ENCODE data around the gene SPTAN1. TPM values are rescaled to one million over a fixed set of nuclear protein-coding genes. Genes with fewer than 3 reads are reported as not detected.

Gene SPTAN1
- total and polyA plus RNA-seq, 4 donors = 70.0 to 438 (median 237) TPM

DNA sequence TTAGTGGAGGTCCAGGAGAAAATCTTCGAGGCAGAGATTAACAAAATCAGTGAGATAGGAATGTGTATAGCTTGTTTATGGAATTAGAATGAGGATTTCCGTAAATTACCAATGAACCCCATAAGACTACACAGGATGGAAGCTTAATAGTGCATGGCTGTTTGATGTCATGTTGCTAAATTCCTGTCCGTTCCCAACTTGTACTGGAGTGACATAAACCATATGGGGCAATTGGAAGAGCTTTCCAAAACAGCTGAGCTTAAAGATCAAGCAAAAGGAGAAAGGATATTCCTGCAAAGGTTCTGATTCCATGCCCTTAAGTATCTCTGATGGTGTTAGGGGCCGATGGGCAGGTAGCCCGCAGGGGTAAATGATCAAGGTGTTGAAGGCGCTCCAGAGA lies 30.4 kb upstream of the SPTAN1 start:
- no peak for ATAC-seq (ENCODE audit: insufficient read depth, low FRiP score)
- H3K4me3 ChIP-seq = no peak overlapping the region
- H3K9me3 ChIP-seq (ENCODE audit: control insufficient read depth in 4 of 4, insufficient read depth in 3 of 4, low read length in 3 of 4) = no peaks in the 10 kb centered on the region
- 93% methylated on average over 6 of the region's 6 CpGs for WGBS, 2 donors
- H3K27ac ChIP-seq (ENCODE audit: low read depth in 1 of 2, low read length in 1 of 2) = no peak overlapping the region
- DNase-seq = peak in 2 of 3 donors; percentile 34 to 51
- H3K27me3 ChIP-seq (ENCODE audit: control insufficient read depth in 3 of 3, insufficient read depth in 3 of 3, low read length in 2 of 3) = no peaks in the 10 kb centered on the region
- no peak for TF ChIP-seq CTCF (IDR thresholded peaks at IDR 0.05; ENCODE audit: control extremely low read depth, extremely low read depth)
- no peak overlapping the region for H3K9ac ChIP-seq (ENCODE audit: insufficient read depth in 1 of 2, low read length in 2 of 2)
- H3K36me3 ChIP-seq (ENCODE audit: control insufficient read depth in 4 of 4, insufficient read depth in 4 of 4, low read length in 4 of 4) = peaks cover 10 to 28% (median 18%) of the 10 kb centered on the region in 4 donors
- peaks cover 0 to 6% (median 2%) of the 10 kb centered on the region in 5 donors for H3K4me1 ChIP-seq (ENCODE audit: control insufficient read depth in 5 of 5, insufficient read depth in 5 of 5, low read length in 5 of 5)

DNA sequence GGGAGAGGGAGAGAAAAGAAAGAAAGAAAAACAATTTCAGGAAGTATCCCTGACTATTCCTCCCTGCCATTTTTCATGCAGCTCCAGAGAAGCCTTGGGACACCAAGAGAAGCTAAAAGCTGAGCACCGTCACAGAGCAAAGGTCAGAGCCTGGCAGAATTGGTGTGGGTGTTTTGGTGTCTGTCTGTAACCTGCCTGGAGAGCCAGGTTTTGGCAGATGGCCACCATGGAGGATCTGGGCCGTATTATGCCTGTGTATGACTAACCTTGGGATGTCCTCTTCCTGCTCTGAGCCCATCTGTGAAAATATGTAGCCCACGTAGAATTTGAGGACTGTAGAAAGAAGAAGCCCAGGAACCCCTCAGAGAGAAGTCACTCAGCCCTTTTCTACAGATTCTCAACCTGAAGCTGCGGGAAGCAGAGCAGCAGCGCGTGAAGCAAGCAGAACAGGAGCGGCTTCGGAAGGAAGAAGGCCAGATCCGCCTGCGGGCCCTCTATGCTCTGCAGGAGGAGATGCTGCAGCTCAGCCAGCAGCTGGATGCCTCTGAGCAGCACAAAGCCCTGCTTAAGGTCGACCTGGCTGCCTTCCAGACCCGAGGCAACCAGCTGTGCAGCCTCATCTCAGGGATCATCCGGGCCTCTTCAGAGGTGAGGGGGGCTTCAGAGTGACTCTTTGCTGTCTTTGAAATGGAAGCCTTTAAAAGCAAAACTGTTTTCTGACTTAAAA lies 29.0 kb upstream of the SPTAN1 start:
- Histone ChIP-seq H3K4me3 (no peak overlapping the region), H3K27me3 (ENCODE audit: control insufficient read depth in 3 of 3, insufficient read depth in 3 of 3, low read length in 2 of 3) (no peaks in the 10 kb centered on the region), H3K4me1 (ENCODE audit: control insufficient read depth in 5 of 5, insufficient read depth in 5 of 5, low read length in 5 of 5) (peaks cover 0 to 6% (median 2%) of the 10 kb centered on the region in 5 donors), H3K9me3 (ENCODE audit: control insufficient read depth in 4 of 4, insufficient read depth in 3 of 4, low read length in 3 of 4) (no peaks in the 10 kb centered on the region), H3K9ac (ENCODE audit: insufficient read depth in 1 of 2, low read length in 2 of 2) (no peak overlapping the region), H3K27ac (ENCODE audit: low read depth in 1 of 2, low read length in 1 of 2) (no peak overlapping the region), H3K36me3 (ENCODE audit: control insufficient read depth in 4 of 4, insufficient read depth in 4 of 4, low read length in 4 of 4) (peaks cover 14 to 31% (median 20%) of the 10 kb centered on the region in 4 donors)
- peak; percentile 38 to 59 (median 49) for DNase-seq
- no peak for ATAC-seq (ENCODE audit: insufficient read depth, low FRiP score)
- no peak for TF ChIP-seq CTCF (IDR thresholded peaks at IDR 0.05; ENCODE audit: control extremely low read depth, extremely low read depth)
- WGBS, 2 donors = 68 to 73% methylated on average over 13 of the region's 13 CpGs

DNA sequence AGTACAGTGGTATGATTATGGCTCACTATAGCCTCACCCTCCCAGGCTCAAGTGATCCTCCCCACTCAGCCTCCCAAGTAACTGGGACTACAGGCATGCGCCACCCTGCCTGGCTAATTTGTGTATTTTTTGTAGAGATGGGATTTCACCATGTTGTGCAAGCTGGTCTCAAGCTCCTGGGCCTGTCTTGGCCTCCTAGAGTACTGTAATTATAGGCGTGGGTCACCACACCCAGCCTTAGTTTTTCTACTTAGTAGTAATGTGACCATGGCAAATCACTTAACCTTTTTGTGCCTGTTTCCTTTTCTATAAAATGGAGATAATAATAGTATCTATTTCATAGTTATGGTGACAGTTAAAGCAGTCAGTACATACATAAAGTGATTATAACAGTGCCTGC lies 25.7 kb upstream of the SPTAN1 start:
- peaks cover 0 to 6% (median 2%) of the 10 kb centered on the region in 5 donors for H3K4me1 ChIP-seq (ENCODE audit: control insufficient read depth in 5 of 5, insufficient read depth in 5 of 5, low read length in 5 of 5)
- no peak for TF ChIP-seq CTCF (IDR thresholded peaks at IDR 0.05; ENCODE audit: control extremely low read depth, extremely low read depth)
- H3K27ac ChIP-seq (ENCODE audit: low read depth in 1 of 2, low read length in 1 of 2) = no peak overlapping the region
- no peak overlapping the region for H3K9ac ChIP-seq (ENCODE audit: insufficient read depth in 1 of 2, low read length in 2 of 2)
- H3K9me3 ChIP-seq (ENCODE audit: control insufficient read depth in 4 of 4, insufficient read depth in 3 of 4, low read length in 3 of 4) = no peaks in the 10 kb centered on the region
- no peak for DNase-seq
- H3K27me3 ChIP-seq (ENCODE audit: control insufficient read depth in 3 of 3, insufficient read depth in 3 of 3, low read length in 2 of 3) = no peaks in the 10 kb centered on the region
- ATAC-seq (ENCODE audit: insufficient read depth, low FRiP score) = no peak
- peaks cover 15 to 44% (median 24%) of the 10 kb centered on the region in 4 donors for H3K36me3 ChIP-seq (ENCODE audit: control insufficient read depth in 4 of 4, insufficient read depth in 4 of 4, low read length in 4 of 4)
- no peak overlapping the region for H3K4me3 ChIP-seq
- WGBS, 2 donors = 92 to 94% methylated on average over 2 of the region's 2 CpGs

Data from lung (tissue), 12 donors.